SU-DHL-6 (cell line): ENCODE measurements around the gene TMCC1.

ENCODE experiments used
- EZH2phosphoT487 ChIP-seq: fragments of 200-600 bp; sonication (generic), shearing (Covaris generic); conservative IDR thresholded peaks from 2 replicates; pipeline ENCODE4 v1.6.1; 2018; ENCODE audit warnings: mild to moderate bottlenecking, antibody characterized with exemption, low read length, moderate library complexity, mixed read lengths
- TF ChIP-seq, protein P1 (sequence below): fragments of 200-600 bp; sonication (generic); IDR thresholded peaks from one replicate; pipeline ENCODE4 v1.5.1; 2017; ENCODE audit warnings: antibody characterized with exemption, mild to moderate bottlenecking, low read length, moderate library complexity; ENCODE audit not compliant: insufficient read depth, poor library complexity, severe bottlenecking

DNA sequence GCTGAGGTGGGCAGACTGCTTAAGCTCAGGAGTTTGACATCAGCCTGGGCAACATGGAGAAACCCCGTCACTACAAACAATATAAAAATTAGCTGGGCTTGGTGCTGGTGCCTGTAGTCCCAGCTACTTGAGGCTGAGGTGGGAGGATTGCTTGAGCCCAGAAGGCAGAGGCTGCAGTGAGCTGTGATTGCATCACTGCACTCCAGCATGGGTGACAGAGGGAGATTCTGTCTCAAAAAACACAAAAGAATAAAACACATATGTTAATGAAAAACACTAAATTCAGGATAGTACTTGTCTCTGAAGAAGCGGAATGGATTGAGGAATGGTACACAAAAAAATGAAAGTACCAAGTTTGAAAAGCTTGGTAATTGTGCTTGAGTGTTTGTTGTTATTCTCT, 159.1 kb downstream of the TMCC1 start:
- TF ChIP-seq, protein P1, sequence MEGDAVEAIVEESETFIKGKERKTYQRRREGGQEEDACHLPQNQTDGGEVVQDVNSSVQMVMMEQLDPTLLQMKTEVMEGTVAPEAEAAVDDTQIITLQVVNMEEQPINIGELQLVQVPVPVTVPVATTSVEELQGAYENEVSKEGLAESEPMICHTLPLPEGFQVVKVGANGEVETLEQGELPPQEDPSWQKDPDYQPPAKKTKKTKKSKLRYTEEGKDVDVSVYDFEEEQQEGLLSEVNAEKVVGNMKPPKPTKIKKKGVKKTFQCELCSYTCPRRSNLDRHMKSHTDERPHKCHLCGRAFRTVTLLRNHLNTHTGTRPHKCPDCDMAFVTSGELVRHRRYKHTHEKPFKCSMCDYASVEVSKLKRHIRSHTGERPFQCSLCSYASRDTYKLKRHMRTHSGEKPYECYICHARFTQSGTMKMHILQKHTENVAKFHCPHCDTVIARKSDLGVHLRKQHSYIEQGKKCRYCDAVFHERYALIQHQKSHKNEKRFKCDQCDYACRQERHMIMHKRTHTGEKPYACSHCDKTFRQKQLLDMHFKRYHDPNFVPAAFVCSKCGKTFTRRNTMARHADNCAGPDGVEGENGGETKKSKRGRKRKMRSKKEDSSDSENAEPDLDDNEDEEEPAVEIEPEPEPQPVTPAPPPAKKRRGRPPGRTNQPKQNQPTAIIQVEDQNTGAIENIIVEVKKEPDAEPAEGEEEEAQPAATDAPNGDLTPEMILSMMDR, result no peak
- TF ChIP-seq EZH2phosphoT487, result no peak
